DMS53 treated with DMSO at 0.1 percent for 48 hours (cell line): ENCODE measurements around the gene NOTCH4.
A peak's percentile ranks its signal among the peaks of the same experiment; 100 is the strongest.
"Not testable (repeated sequence)": the region's sequence is repeated elsewhere in the genome, so short reads cannot be mapped to it uniquely, and the experiment has no call there.

Experiments
- DNase-seq: peaks from one replicate; lab custom pipeline; 2025; ENCODE audit not compliant: unreplicated experiment; lab: John Stamatoyannopoulos, UW

NOTCH4 gene

DNA sequence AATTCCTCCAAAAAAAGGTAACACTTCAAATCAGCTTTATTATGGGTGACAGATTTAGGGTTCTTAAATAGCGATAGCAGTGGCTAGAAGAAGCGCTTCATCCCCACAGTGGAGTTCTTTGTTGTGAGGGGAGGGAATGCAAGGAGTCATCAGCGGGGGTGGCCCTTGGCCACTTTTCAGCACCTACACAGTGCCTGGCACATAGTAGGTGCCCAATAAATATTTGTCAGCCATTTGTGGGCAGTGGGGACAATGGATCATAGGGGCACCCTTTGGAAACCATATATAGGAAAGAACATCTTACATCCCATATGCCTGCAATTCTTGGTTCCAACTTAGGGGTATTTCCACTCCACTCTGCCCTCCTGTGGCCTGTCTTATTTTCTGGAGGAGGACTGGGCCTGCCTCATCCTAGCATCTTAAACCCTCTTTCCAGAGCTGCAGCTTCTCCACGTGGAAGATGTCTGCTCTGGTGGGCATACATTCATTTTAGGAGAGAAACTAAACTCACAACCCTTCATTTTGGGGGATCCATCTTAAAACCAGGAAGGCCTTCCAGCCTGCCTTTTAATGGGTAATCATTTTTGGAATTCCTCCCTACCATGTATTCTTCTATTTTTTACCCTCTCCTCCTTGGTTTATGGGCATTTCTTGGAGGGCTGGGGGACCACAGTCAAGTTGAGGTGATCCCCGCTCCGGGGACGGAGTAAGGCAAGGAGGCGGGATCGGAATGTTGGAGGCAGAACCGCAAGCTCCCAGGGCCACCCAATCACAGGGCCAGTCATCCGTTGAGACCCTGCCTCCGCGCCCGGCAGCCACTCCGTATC is 28.8 kb downstream of the NOTCH4 start:
- DNase-seq: peak; percentile 22

GRCh38 chr6:32194388-32194787 is 29.5 kb downstream of the NOTCH4 start:
- no peak for DNase-seq

DNA sequence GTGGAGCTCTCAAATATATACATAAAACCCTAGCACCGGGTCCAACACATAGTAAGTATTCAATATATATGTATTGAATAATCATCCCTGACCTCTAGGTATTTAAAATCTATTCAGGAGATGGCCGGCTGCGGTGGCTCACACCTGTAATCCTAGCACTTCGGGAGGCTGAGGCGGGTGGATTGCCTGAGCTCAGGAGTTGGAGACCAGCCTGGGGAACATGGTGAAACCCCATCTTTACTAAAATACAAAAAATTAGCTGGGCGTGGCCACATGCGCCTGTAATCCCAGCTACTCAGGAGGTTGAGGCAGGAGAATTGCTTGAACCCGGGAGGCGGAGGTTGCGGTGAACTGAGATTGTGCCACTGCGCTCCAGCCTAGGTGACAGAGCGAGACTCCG is 30.8 kb downstream of the NOTCH4 start:
- not testable (repeated sequence) for DNase-seq

DNA sequence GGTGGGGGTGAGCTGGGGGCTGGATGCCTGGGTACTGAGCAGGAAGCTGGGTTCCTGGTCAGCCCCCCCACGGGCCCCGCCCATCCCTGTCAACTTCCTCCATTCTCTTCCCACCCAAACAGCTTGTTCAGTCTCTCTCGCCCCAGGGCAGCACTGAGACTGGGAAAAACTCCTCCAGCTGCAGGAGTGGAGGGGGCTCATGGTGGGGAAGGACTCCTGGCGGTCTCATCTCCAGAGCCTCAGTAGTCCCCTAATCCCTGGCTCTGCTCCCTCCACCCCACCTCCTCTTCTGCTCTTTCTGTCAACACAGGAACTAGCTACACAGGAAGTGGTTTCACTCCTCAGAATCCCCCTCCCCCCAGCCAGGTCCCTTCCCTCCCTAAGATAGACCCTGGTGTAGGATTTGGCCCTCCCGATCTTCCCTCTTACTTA is 31.2 kb downstream of the NOTCH4 start, which contains the start of gene GPSM3:
TSS of gene GPSM3 (minus strand) at position 36 of the 432 bp plus-strand sequence. CDS start 130 bp downstream, outside the sequence.
- no peak for DNase-seq

- DNase-seq: no peak
Measured at GRCh38 chr6:32191696-32192607, 31.9 kb downstream of the NOTCH4 start.

DNA sequence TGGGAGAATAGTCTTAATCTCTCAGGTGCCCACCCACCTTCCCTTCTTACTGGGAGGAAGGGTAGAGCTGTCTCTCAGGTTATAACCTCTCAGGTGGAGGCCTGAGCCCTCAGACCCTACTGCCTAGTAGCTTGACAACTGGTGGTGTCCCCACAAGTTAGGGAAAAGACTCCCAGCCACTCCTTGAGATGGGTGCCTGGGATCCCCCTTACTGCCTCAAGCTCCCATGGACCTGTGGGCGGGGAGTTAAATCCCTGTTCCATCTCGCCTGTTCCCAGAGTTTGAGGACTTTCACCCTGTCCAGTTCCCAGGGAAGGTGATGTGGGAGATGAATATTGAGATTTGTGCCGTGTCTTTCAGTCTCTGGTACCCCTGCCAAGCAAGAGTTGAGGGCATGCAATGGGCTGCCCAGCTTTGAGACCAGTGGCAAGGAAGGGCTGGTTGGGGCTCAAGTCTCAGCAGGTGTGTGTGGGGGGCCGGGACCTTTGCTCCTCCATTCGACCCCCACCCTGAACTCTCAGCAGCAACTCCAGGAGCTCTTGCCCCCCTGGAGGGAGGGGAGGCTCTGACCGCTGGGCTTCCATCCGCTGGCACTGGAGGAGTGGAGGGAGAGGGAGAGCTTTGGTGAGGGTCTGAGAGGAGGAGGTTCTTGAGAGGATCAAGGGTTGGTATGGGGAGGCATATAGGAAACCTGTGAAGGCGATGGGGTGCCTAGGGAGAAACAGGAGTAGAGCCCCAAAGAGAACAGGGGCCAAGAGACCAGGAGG is 32.8 kb downstream of the NOTCH4 start:
- no peak for DNase-seq

DNA sequence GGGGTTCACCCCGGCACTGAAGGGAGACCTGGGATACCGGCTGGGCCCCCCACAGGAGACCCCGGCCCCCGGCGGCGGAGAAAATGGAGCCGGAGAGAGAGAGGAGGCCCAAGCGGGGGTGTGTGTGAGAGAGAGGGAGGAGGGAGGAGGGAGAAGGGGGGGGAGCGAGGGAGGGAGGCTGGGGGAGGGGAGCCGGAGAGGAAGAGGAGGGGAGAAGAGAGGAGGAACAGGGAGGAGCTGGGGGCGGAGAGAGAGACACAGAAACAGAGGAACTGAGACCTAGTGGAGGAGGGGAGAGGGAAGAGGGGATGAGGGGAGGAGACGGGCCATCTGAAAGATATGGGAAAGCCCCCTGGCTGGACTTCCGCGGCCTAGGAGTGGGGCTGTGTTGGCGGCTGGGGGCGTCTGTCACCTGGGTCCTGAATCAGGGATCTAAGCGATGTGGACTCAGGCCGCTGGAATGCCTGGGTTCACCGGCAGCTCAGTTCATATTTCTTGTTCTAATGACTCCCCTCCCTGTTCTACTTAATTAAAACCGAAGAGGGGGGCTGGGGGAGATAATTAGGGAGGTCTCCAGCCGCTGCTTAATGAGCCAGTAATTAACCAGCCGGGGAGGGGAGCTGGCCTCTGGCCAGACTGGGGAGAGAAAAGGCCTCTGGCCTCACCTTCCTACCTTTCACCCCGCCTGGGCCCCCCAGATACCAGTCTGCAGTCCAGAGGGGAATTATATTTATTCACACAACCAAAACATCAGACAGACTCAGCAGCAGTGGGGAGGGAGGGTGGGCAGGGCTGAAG is 33.6 kb downstream of the NOTCH4 start, which contains the start of gene PBX2:
TSS of gene PBX2 (minus strand) at position 149 of the 798 bp plus-strand sequence. CDS start 287 bp downstream, outside the sequence.
- DNase-seq: peak; percentile 41

DNA sequence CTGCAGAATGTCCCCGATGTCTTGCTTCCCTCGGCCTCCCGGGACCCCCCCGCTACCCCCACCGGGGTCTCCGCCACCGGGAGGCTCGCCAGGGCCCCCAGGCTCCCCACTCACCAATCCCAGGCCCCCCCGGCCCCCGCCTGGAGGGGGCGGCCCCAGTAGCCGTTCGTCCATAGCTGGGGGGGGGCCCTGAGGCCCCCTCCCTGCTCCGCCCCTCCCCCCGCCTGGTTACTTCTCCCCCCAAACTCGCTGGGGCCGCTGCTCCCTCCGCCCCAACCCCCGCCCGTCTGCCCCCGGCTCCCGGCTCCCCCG is 34.2 kb downstream of the NOTCH4 start:
- DNase-seq: no peak

GRCh38 chr6:32189069-32189741 is 34.7 kb downstream of the NOTCH4 start:
- DNase-seq: no peak

- no peak for DNase-seq
Measured at GRCh38 chr6:32188381-32189068, 35.3 kb downstream of the NOTCH4 start.

- not testable (repeated sequence) for DNase-seq
Measured at GRCh38 chr6:32187725-32188380, 36.0 kb downstream of the NOTCH4 start.

DNA sequence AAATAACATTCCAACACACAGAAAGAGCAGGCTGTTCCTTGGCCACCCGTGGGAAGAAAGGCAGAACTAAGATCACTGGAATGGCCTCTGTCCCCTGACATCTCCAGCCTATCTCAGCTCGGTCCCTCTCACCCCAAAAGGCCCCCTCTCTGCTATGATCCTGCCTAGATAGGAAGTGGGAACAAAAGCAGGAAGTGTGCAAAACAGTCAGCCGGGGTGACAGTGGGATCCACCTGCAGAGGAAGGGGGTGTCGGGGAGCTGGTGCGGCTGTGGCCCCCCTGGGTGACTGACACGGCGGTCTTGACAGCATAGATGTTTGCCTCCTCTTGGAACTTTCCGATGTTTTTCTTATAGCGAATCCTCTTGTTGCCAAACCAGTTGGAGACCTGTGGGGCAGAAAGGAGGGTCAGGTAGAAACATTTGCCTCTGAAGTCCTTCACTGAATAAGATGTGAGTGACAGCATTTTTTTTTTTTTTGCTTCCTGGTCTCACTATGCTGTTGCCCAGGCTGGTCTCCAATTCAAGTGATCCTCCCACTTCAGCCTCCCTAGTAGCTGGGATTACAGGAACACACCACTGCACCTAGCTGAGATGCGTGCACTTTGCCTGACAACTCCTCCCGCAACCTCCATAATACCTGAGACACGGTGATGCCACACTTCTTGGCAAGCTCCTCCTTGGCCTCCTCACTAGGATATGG is 36.7 kb downstream of the NOTCH4 start:
- no peak for DNase-seq

GRCh38 chr6:32186151-32186840 is 37.6 kb downstream of the NOTCH4 start:
- not testable (repeated sequence) for DNase-seq

GRCh38 chr6:32185681-32186131 is 38.2 kb downstream of the NOTCH4 start:
- not testable (repeated sequence) for DNase-seq

GRCh38 chr6:32184084-32184640 is 39.7 kb downstream of the NOTCH4 start, which contains the start of gene AGER:
Gene AGER, minus strand, starts transcription at chr6:32184253. Its CDS starts 31 bp downstream, at chr6:32184222.
- DNase-seq: no peak

- DNase-seq: no peak
Measured at GRCh38 chr6:32183483-32184083, 40.3 kb downstream of the NOTCH4 start.
